HCT116 (cell line): ENCODE measurements around the gene SEMA5A. TPM values are rescaled to one million over a fixed set of nuclear protein-coding genes. Genes with fewer than 3 reads are reported as not detected.

ENCODE experiments used
- ATAC-seq: fragments of 200-7000 bp; cut with Tn5 transposase; 2 replicates; pipeline ENCODE4 v1.9.1; 2020; ENCODE audit warnings: mild to moderate bottlenecking, moderate library complexity
- BruUV-seq: library from RNA; stranded (reverse); fragments of 400-500 nt; replicated peaks from 2 replicates; lab custom pipeline; 2021; lab: Mats Ljungman, UMichigan
- CTCF ChIA-PET: fragments of 300-600 bp; sonication (Branson Sonifier 250); formaldehyde crosslinking; loops from one replicate; lab custom pipeline; 2021; ENCODE audit warnings: antibody characterized with exemption; lab: Charles Lee
- POLR2A ChIA-PET: fragments of 300-600, 350-600 bp; sonication (Branson Sonifier 250); formaldehyde crosslinking; loops from one replicate; lab custom pipeline; 2021; ENCODE audit warnings: antibody characterized with exemption; lab: Charles Lee
- RAD21 ChIA-PET, 2 experiments: fragments of 300-600 bp; sonication (Branson Sonifier 250); formaldehyde crosslinking; loops; one replicate each; lab custom pipeline; 2023; ENCODE audit warnings: low total read pairs in 2 of 2; ENCODE audit not compliant: uncharacterized antibody in 2 of 2, unreplicated experiment in 2 of 2, low non-redundant PET in 1 of 2; lab: Charles Lee
- DNase-seq: peaks from one replicate; pipeline ENCODE4 v3.0.0-alpha.2; 2010; ENCODE audit warnings: low read depth, low spot score
- H2AFZ ChIP-seq: fragments of 200-600 bp; shearing (Covaris generic), sonication (generic); 2 replicates; pipeline ENCODE4 v1.6.1; 2017; ENCODE audit warnings: low read depth, mixed run types, mixed read lengths, antibody characterized with exemption, low read length; ENCODE audit not compliant: poor library complexity, severe bottlenecking
- H3K27ac ChIP-seq: 2 replicates; pipeline ENCODE4 v1.5.1; 2012; ENCODE audit warnings: low read depth, low read length
- H3K27me3 ChIP-seq: fragments of 200-600 bp; sonication (generic); 2 replicates; pipeline ENCODE4 v1.6.1; 2016; ENCODE audit warnings: mixed run types, low read length, mixed read lengths; ENCODE audit not compliant: insufficient read depth
- H3K36me3 ChIP-seq, 2 experiments: fragments of 200-500 bp in 1 of 2; fragments of 200-600 bp in 1 of 2; sonication (Bioruptor generic) in 1 of 2; sonication (generic) in 1 of 2; 2 replicates each; pipeline versions ENCODE4 v1.5.1 to v1.6.1; 2014 to 2016; ENCODE audit warnings: low read length in 2 of 2, inconsistent platforms in 1 of 2, mixed read lengths in 1 of 2, mixed run types in 1 of 2; ENCODE audit not compliant: insufficient read depth in 2 of 2, control insufficient read depth in 1 of 2
- H3K4me1 ChIP-seq, 2 experiments: fragments of 200-600 bp in 1 of 2; sonication (generic) in 1 of 2; 2 replicates each; pipeline versions ENCODE4 v1.5.1 to v1.6.1; 2012 to 2017; ENCODE audit warnings: low read length in 2 of 2, inconsistent platforms in 1 of 2, mild to moderate bottlenecking in 1 of 2, mixed read lengths in 1 of 2, mixed run types in 1 of 2, moderate library complexity in 1 of 2; ENCODE audit not compliant: insufficient read depth in 2 of 2, control insufficient read depth in 1 of 2
- H3K4me2 ChIP-seq: fragments of 200-600 bp; sonication (generic); 2 replicates; pipeline ENCODE4 v1.6.1; 2017; ENCODE audit warnings: mixed run types, low read length, mixed read lengths
- H3K4me3 ChIP-seq, 2 experiments: fragments of 200-600 bp in 1 of 2; sonication (generic) in 1 of 2; replicated peaks in 1 of 2; 2 replicates each; pipeline ENCODE4 v1.5.1; 2011 to 2016; ENCODE audit warnings: low read length in 2 of 2, control low read depth in 1 of 2, low read depth in 1 of 2, mild to moderate bottlenecking in 1 of 2, mixed read lengths in 1 of 2, mixed run types in 1 of 2
- H3K79me2 ChIP-seq: fragments of 200-600 bp; sonication (generic); 2 replicates; pipeline ENCODE4 v1.6.1; 2017; ENCODE audit warnings: mild to moderate bottlenecking, mixed run types, low read length, moderate library complexity, mixed read lengths; ENCODE audit not compliant: insufficient read depth
- H3K9ac ChIP-seq: fragments of 200-600 bp; sonication (generic); 2 replicates; pipeline ENCODE4 v1.6.1; 2016; ENCODE audit warnings: low read length, mixed read lengths
- H3K9me2 ChIP-seq: fragments of 200-600 bp; sonication (generic), shearing (Covaris generic); 2 replicates; pipeline ENCODE4 v1.6.1; 2017; ENCODE audit warnings: mixed run types, mild to moderate bottlenecking, moderate library complexity; ENCODE audit not compliant: insufficient read depth
- H3K9me3 ChIP-seq, 2 experiments: fragments of 200-500 bp in 1 of 2; fragments of 200-600 bp in 1 of 2; sonication (Bioruptor generic) in 1 of 2; sonication (generic) in 1 of 2; 2 replicates each; pipeline ENCODE4 v1.6.1; 2014 to 2017; ENCODE audit warnings: low read length in 2 of 2, mixed read lengths in 2 of 2, inconsistent platforms in 1 of 2, low read depth in 1 of 2, mild to moderate bottlenecking in 1 of 2, mixed run types in 1 of 2, moderate library complexity in 1 of 2; ENCODE audit not compliant: control insufficient read depth in 1 of 2, insufficient read depth in 1 of 2
- H4K20me1 ChIP-seq: fragments of 200-600 bp; sonication (generic), shearing (Covaris generic); 2 replicates; pipeline ENCODE4 v1.6.1; 2017; ENCODE audit warnings: mixed run types, mild to moderate bottlenecking, moderate library complexity; ENCODE audit not compliant: insufficient read depth
- CEBPB ChIP-seq: IDR thresholded peaks from 2 replicates; pipeline ENCODE4 v1.6.1; 2012; ENCODE audit warnings: low read depth
- CTCF ChIP-seq, 3 experiments: fragments of 200-600 bp in 1 of 3; sonication (generic) in 1 of 3; IDR thresholded peaks in 2 of 3; conservative IDR thresholded peaks in 1 of 3; 2 replicates each; pipeline ENCODE4 v1.5.1; 2012 to 2017; ENCODE audit warnings: low read depth in 2 of 3, low read length in 2 of 3, antibody characterized with exemption in 1 of 3, borderline replicate concordance in 1 of 3, control low read depth in 1 of 3, mild to moderate bottlenecking in 1 of 3, mixed read lengths in 1 of 3, mixed run types in 1 of 3, moderate library complexity in 1 of 3; ENCODE audit not compliant: insufficient read depth in 1 of 3
- EGR1 ChIP-seq: IDR thresholded peaks from 2 replicates; pipeline ENCODE4 v1.6.1; 2012; ENCODE audit warnings: low read depth
- ELF1 ChIP-seq: IDR thresholded peaks from 2 replicates; pipeline ENCODE4 v1.6.1; 2012; ENCODE audit warnings: low read depth, borderline replicate concordance
- EZH2 ChIP-seq: fragments of 200-600 bp; sonication (generic); IDR thresholded peaks from 2 replicates; pipeline ENCODE4 v1.6.1; 2017; ENCODE audit warnings: antibody characterized with exemption, mixed run types
- FOSL1 ChIP-seq: IDR thresholded peaks from 2 replicates; pipeline ENCODE4 v1.6.1; 2012; ENCODE audit warnings: low read depth
- JUND ChIP-seq: IDR thresholded peaks from 2 replicates; pipeline ENCODE4 v1.6.1; 2012
- MAX ChIP-seq: IDR thresholded peaks from 2 replicates; pipeline ENCODE4 v1.6.1; 2012
- POLR2A ChIP-seq: IDR thresholded peaks from 2 replicates; pipeline ENCODE4 v1.7.0; 2011; ENCODE audit warnings: borderline replicate concordance; ENCODE audit not compliant: insufficient read depth, insufficient read length; ENCODE audit errors: extremely low read depth
- POLR2AphosphoS5 ChIP-seq: IDR thresholded peaks from 2 replicates; pipeline ENCODE4 v1.6.1; 2011; ENCODE audit warnings: mild to moderate bottlenecking, low read depth, low read length, moderate library complexity
- RAD21 ChIP-seq: IDR thresholded peaks from 2 replicates; pipeline ENCODE4 v1.6.1; 2012; ENCODE audit warnings: low read depth, mild to moderate bottlenecking
- REST ChIP-seq: IDR thresholded peaks from 2 replicates; pipeline ENCODE4 v1.6.1; 2012; ENCODE audit warnings: low read depth
- SIN3A ChIP-seq: IDR thresholded peaks from 2 replicates; pipeline ENCODE4 v1.6.1; 2012; ENCODE audit warnings: low read depth
- YY1 ChIP-seq: IDR thresholded peaks from 2 replicates; pipeline ENCODE4 v1.6.1; 2011; ENCODE audit warnings: low read length, low read depth, moderate library complexity, mild to moderate bottlenecking; ENCODE audit not compliant: insufficient replicate concordance; ENCODE audit errors: extremely low read depth
- ZFX ChIP-seq: fragments of 450-650 bp; IDR thresholded peaks from 2 replicates; pipeline ENCODE4 v1.6.1; 2017
- ZNF274 ChIP-seq: fragments of 200-500 bp; sonication (Bioruptor generic); IDR thresholded peaks from 2 replicates; pipeline ENCODE4 v1.6.1; 2014; ENCODE audit warnings: mild to moderate bottlenecking, low read depth, low read length, inconsistent platforms
- intact Hi-C: fragments of 100-400 bp; cut with micrococcal nuclease; formaldehyde crosslinking; loops from 2 replicates; pipeline ENCODE4 v1.10.0; 2022
- total RNA-seq: library from RNA; stranded (reverse); gene quantifications from one replicate; pipeline ENCODE4 v1.2.1, GENCODE V29; 2021; ENCODE audit not compliant: unreplicated experiment

SEMA5A gene
- total RNA-seq, 1 experiment from 2014 or later = 0.02 TPM

GRCh38 chr5:9482381-9482780 lies 63.5 kb downstream of the SEMA5A start:
- no peak for TF ChIP-seq CTCF (IDR thresholded peaks at IDR 0.05 in 2 of 3, conservative IDR thresholded peaks at IDR 0.05 in 1 of 3; ENCODE audit: borderline replicate concordance in 1 of 3, insufficient read depth in 1 of 3, low read depth in 2 of 3, low read length in 2 of 3)
- no peak for TF ChIP-seq EZH2
- TF ChIP-seq FOSL1 = no peak
- no peak for TF ChIP-seq POLR2AphosphoS5
- no peak for TF ChIP-seq CEBPB
- no peak for TF ChIP-seq MAX
- TF ChIP-seq REST = no peak
- no peak for TF ChIP-seq YY1
- no peak for TF ChIP-seq ELF1
- TF ChIP-seq JUND = no peak
- no peak for TF ChIP-seq POLR2A
- TF ChIP-seq RAD21 = no peak
- TF ChIP-seq ZFX = no peak
- no peak for TF ChIP-seq ZNF274
- no peak for TF ChIP-seq SIN3A
- TF ChIP-seq EGR1 = no peak
- POLR2A ChIA-PET = no interaction called here
- H3K27me3 ChIP-seq = no peaks in the 10 kb centered on the region
- H3K9me2 ChIP-seq = no peaks in the 10 kb centered on the region
- intact Hi-C loops = no loop called here
- no peak for DNase-seq
- ATAC-seq = no peak
- peaks cover 5 to 12% of the 10 kb centered on the region in 2 experiments; a peak in 2 of 4 replicates for H3K9me3 ChIP-seq
- no peaks in the 10 kb centered on the region for H4K20me1 ChIP-seq
- H3K36me3 ChIP-seq = no peaks in the 10 kb centered on the region; a peak in 1 of 4 replicates
- H3K4me2 ChIP-seq = no peak overlapping the region
- H3K4me3 ChIP-seq = no peak overlapping the region
- no peaks in the 10 kb centered on the region for H3K79me2 ChIP-seq
- no TSS peak for BruUV-seq
- H2AFZ ChIP-seq = no peak overlapping the region
- CTCF ChIA-PET = no interaction called here
- RAD21 ChIA-PET = no interaction called here
- H3K27ac ChIP-seq = no peak overlapping the region
- H3K9ac ChIP-seq = no peak overlapping the region
- no peaks in the 10 kb centered on the region for H3K4me1 ChIP-seq
